CD1c-positive myeloid dendritic cell (primary cell): ENCODE results near the gene GPR68.
"Not testable (repeated sequence)": the region's sequence is repeated elsewhere in the genome, so short reads cannot be mapped to it uniquely, and the experiment has no call there.

Experiments
- DNase-seq: peaks from one replicate; pipeline ENCODE4 v3.0.0-alpha.2; 2016; ENCODE audit errors: extremely low spot score

Gene GPR68

GRCh38 chr14:91272341-91273272 lies 28.1 kb upstream of the GPR68 start:
- no peak for DNase-seq

GRCh38 chr14:91271639-91272038 lies 27.1 kb upstream of the GPR68 start:
- DNase-seq, result no peak

- no peak for DNase-seq
Measured at GRCh38 chr14:91270619-91271018, 26.1 kb upstream of the GPR68 start.

GRCh38 chr14:91270188-91270587 lies 25.7 kb upstream of the GPR68 start:
- no peak for DNase-seq

- no peak for DNase-seq
Measured at GRCh38 chr14:91269076-91269991, 24.8 kb upstream of the GPR68 start.

- no peak for DNase-seq
Measured at GRCh38 chr14:91267965-91268437, 23.5 kb upstream of the GPR68 start.

GRCh38 chr14:91266276-91266675 lies 21.8 kb upstream of the GPR68 start:
- not testable (repeated sequence) for DNase-seq

- DNase-seq, result no peak
Measured at GRCh38 chr14:91265404-91265803, 20.9 kb upstream of the GPR68 start.

- DNase-seq, result peak; percentile 32
Measured at GRCh38 chr14:91264151-91265150, 19.9 kb upstream of the GPR68 start.

- no peak for DNase-seq
Measured at GRCh38 chr14:91263329-91263728, 18.8 kb upstream of the GPR68 start.

GRCh38 chr14:91261986-91262549 lies 17.6 kb upstream of the GPR68 start:
- no peak for DNase-seq

- DNase-seq, result no peak
Measured at GRCh38 chr14:91261115-91261514, 16.6 kb upstream of the GPR68 start.

- DNase-seq, result no peak
Measured at GRCh38 chr14:91258876-91259275, 14.4 kb upstream of the GPR68 start.

- peak; percentile 33 for DNase-seq
Measured at GRCh38 chr14:91258011-91258618, 13.6 kb upstream of the GPR68 start.

GRCh38 chr14:91257328-91258010 lies 13.0 kb upstream of the GPR68 start:
- DNase-seq, result no peak

GRCh38 chr14:91256661-91257060 lies 12.2 kb upstream of the GPR68 start:
- no peak for DNase-seq

GRCh38 chr14:91255026-91255695 lies 10.7 kb upstream of the GPR68 start:
- DNase-seq, result no peak

- no peak for DNase-seq
Measured at GRCh38 chr14:91254461-91254860, 10.0 kb upstream of the GPR68 start.

- no peak for DNase-seq
Measured at GRCh38 chr14:91253795-91254323, 9.4 kb upstream of the GPR68 start.
